MM.1S (cell line): Measurements from ENCODE around the gene SORD.

Source experiments
- CTCF ChIP-seq: fragments of 300-600 bp; sonication (generic); IDR thresholded peaks from 2 replicates; pipeline ENCODE4 v1.5.1; 2016; ENCODE audit warnings: antibody characterized with exemption, low read length, mixed read lengths
- EZH2phosphoT487 ChIP-seq: fragments of 300-600 bp; sonication (generic); IDR thresholded peaks from 2 replicates; pipeline ENCODE4 v1.6.1; 2018; ENCODE audit warnings: antibody characterized with exemption, low read length

GRCh38 chr15:45094358-45094730, 71.3 kb downstream of the SORD start:
- TF ChIP-seq CTCF (no peak), EZH2phosphoT487 (no peak)
